Measurements from ENCODE around the gene APOD.

APOD gene

GRCh38 chr3:195583831-195584542, at the start of gene APOD:
Gene APOD (minus strand): TSS chr3:195583940. CDS start chr3:195579461, 4,479 bp downstream.
- TF ChIP-seq GATA3 (IDR thresholded peaks at IDR 0.05; ENCODE audit: low read depth, low read length) (no peak), GATA2 (IDR thresholded peaks at IDR 0.05; ENCODE audit: low read depth, low read length) (no peak)

GRCh38 chr3:195616681-195617080, 32.9 kb upstream of the APOD start:
- TF ChIP-seq GATA3 (IDR thresholded peaks at IDR 0.05; ENCODE audit: low read depth, low read length) (no peak), GATA2 (IDR thresholded peaks at IDR 0.05; ENCODE audit: low read depth, low read length) (no peak)

GRCh38 chr3:195613468-195614069, 29.8 kb upstream of the APOD start:
- TF ChIP-seq GATA2 (IDR thresholded peaks at IDR 0.05; ENCODE audit: low read depth, low read length) = no peak
- TF ChIP-seq GATA3 (IDR thresholded peaks at IDR 0.05; ENCODE audit: low read depth, low read length) = no peak

- TF ChIP-seq GATA3 (IDR thresholded peaks at IDR 0.05; ENCODE audit: low read depth, low read length) = no peak
- TF ChIP-seq GATA2 (IDR thresholded peaks at IDR 0.05; ENCODE audit: low read depth, low read length) = no peak
Observed at GRCh38 chr3:195612075-195612800, 28.5 kb upstream of the APOD start.

- no peak for TF ChIP-seq GATA3 (IDR thresholded peaks at IDR 0.05; ENCODE audit: low read depth, low read length)
- TF ChIP-seq GATA2 (IDR thresholded peaks at IDR 0.05; ENCODE audit: low read depth, low read length) = no peak
Observed at GRCh38 chr3:195609229-195609628, 25.5 kb upstream of the APOD start.

- TF ChIP-seq GATA3 (IDR thresholded peaks at IDR 0.05; ENCODE audit: low read depth, low read length) (no peak), GATA2 (IDR thresholded peaks at IDR 0.05; ENCODE audit: low read depth, low read length) (no peak)
Observed at GRCh38 chr3:195601382-195601781, 17.6 kb upstream of the APOD start.

GRCh38 chr3:195597848-195598247, 14.1 kb upstream of the APOD start:
- TF ChIP-seq GATA3 (IDR thresholded peaks at IDR 0.05; ENCODE audit: low read depth, low read length) (no peak), GATA2 (IDR thresholded peaks at IDR 0.05; ENCODE audit: low read depth, low read length) (no peak)

- no peak for TF ChIP-seq GATA3 (IDR thresholded peaks at IDR 0.05; ENCODE audit: low read depth, low read length)
- no peak for TF ChIP-seq GATA2 (IDR thresholded peaks at IDR 0.05; ENCODE audit: low read depth, low read length)
Observed at GRCh38 chr3:195597229-195597628, 13.5 kb upstream of the APOD start.

- no peak for TF ChIP-seq GATA2 (IDR thresholded peaks at IDR 0.05; ENCODE audit: low read depth, low read length)
- no peak for TF ChIP-seq GATA3 (IDR thresholded peaks at IDR 0.05; ENCODE audit: low read depth, low read length)
Observed at GRCh38 chr3:195596765-195597171, 13.0 kb upstream of the APOD start.

- TF ChIP-seq GATA2 (IDR thresholded peaks at IDR 0.05; ENCODE audit: low read depth, low read length) (no peak), GATA3 (IDR thresholded peaks at IDR 0.05; ENCODE audit: low read depth, low read length) (no peak)
Observed at GRCh38 chr3:195595785-195596531, 12.2 kb upstream of the APOD start.

- TF ChIP-seq GATA2 (IDR thresholded peaks at IDR 0.05; ENCODE audit: low read depth, low read length) (no peak), GATA3 (IDR thresholded peaks at IDR 0.05; ENCODE audit: low read depth, low read length) (no peak)
Observed at GRCh38 chr3:195591852-195592251, 8.1 kb upstream of the APOD start.

GRCh38 chr3:195591220-195591619, 7.5 kb upstream of the APOD start:
- no peak for TF ChIP-seq GATA2 (IDR thresholded peaks at IDR 0.05; ENCODE audit: low read depth, low read length)
- no peak for TF ChIP-seq GATA3 (IDR thresholded peaks at IDR 0.05; ENCODE audit: low read depth, low read length)

- TF ChIP-seq GATA3 (IDR thresholded peaks at IDR 0.05; ENCODE audit: low read depth, low read length) (no peak), GATA2 (IDR thresholded peaks at IDR 0.05; ENCODE audit: low read depth, low read length) (no peak)
Observed at GRCh38 chr3:195587824-195588223, 4.1 kb upstream of the APOD start.

GRCh38 chr3:195587406-195587805, 3.7 kb upstream of the APOD start:
- no peak for TF ChIP-seq GATA3 (IDR thresholded peaks at IDR 0.05; ENCODE audit: low read depth, low read length)
- no peak for TF ChIP-seq GATA2 (IDR thresholded peaks at IDR 0.05; ENCODE audit: low read depth, low read length)

All from SH-SY5Y (cell line).